WTC11 (cell line): ENCODE results near the gene THOC2. TPM values are rescaled to one million over a fixed set of nuclear protein-coding genes. Genes with fewer than 3 reads are reported as not detected.

Experiments
- ATAC-seq: fragments of 200-7000 bp; cut with Tn5 transposase; 2 replicates; pipeline ENCODE4 v1.10.0; 2021; ENCODE audit warnings: mild to moderate bottlenecking, moderate library complexity
- CTCF ChIA-PET: fragments of 300-600 bp; sonication (Branson Sonifier 250); formaldehyde crosslinking; loops from one replicate; lab custom pipeline; 2021; ENCODE audit warnings: antibody characterized with exemption; lab: Charles Lee
- POLR2A ChIA-PET: fragments of 350-600 bp; sonication (Branson Sonifier 250); formaldehyde crosslinking; loops from one replicate; lab custom pipeline; 2021; ENCODE audit warnings: antibody characterized with exemption; lab: Charles Lee
- DNase-seq: peaks from one replicate; pipeline ENCODE4 v3.0.0; 2021; ENCODE audit warnings: low spot score
- H3K27ac Mint-ChIP-seq: 2 replicates; pipeline ENCODE4 v1.8.0; 2021; ENCODE audit warnings: mixed read lengths
- H3K27me3 Mint-ChIP-seq: 2 replicates; pipeline ENCODE4 v1.8.0; 2021; ENCODE audit warnings: low read depth, mild to moderate bottlenecking, moderate library complexity, mixed read lengths
- H3K36me3 Mint-ChIP-seq: 2 replicates; pipeline ENCODE4 v1.8.0; 2021; ENCODE audit warnings: mixed read lengths
- H3K4me1 Mint-ChIP-seq: 2 replicates; pipeline ENCODE4 v1.8.0; 2022; ENCODE audit warnings: mixed read lengths
- H3K4me3 Mint-ChIP-seq: 2 replicates; pipeline ENCODE4 v1.8.0; 2021; ENCODE audit warnings: mild to moderate bottlenecking, moderate library complexity, mixed read lengths
- H3K9me3 Mint-ChIP-seq: 2 replicates; pipeline ENCODE4 v1.8.0; 2021; ENCODE audit warnings: mixed read lengths
- AFF4 ChIP-seq: sonication (generic); formaldehyde crosslinking; IDR thresholded peaks from 2 replicates; pipeline ENCODE4 v1.8.1; 2023; ENCODE audit warnings: mild to moderate bottlenecking, missing genetic modification reagents, borderline replicate concordance
- ATF1 ChIP-seq: sonication (generic); formaldehyde crosslinking; IDR thresholded peaks from 2 replicates; pipeline ENCODE4 v1.8.1; 2023; ENCODE audit warnings: mild to moderate bottlenecking, moderate library complexity, missing genetic modification reagents
- FOXP1 ChIP-seq: sonication (generic); formaldehyde crosslinking; IDR thresholded peaks from 2 replicates; pipeline ENCODE4 v1.8.0; 2022; ENCODE audit warnings: missing genetic modification reagents, mild to moderate bottlenecking, moderate library complexity, borderline replicate concordance
- GRHL2 ChIP-seq: fragments of 250-450 bp; sonication (Bioruptor Pico); IDR thresholded peaks from 2 replicates; pipeline ENCODE4 v1.8.0; 2022; ENCODE audit warnings: mild to moderate bottlenecking, moderate library complexity; ENCODE audit not compliant: insufficient replicate concordance, severe bottlenecking
- JAZF1 ChIP-seq: fragments of 250-450 bp; sonication (Bioruptor Pico); IDR thresholded peaks from 2 replicates; pipeline ENCODE4 v1.9.0; 2021; ENCODE audit warnings: moderate library complexity, mild to moderate bottlenecking, inconsistent platforms
- NR2C2 ChIP-seq: sonication (generic); formaldehyde crosslinking; IDR thresholded peaks from 2 replicates; pipeline ENCODE4 v1.8.0; 2022; ENCODE audit warnings: mild to moderate bottlenecking, missing genetic modification reagents
- OVOL2 ChIP-seq: fragments of 250-450 bp; sonication (Bioruptor Pico); IDR thresholded peaks from 2 replicates; pipeline ENCODE4 v1.9.0; 2021; ENCODE audit warnings: mild to moderate bottlenecking, borderline replicate concordance
- RELA ChIP-seq: sonication (generic); formaldehyde crosslinking; IDR thresholded peaks from 2 replicates; pipeline ENCODE4 v1.8.1; 2022; ENCODE audit warnings: missing genetic modification reagents, mild to moderate bottlenecking, borderline replicate concordance
- TEAD4 ChIP-seq: sonication (generic); formaldehyde crosslinking; IDR thresholded peaks from 2 replicates; pipeline ENCODE4 v1.8.0; 2022; ENCODE audit warnings: mild to moderate bottlenecking, missing genetic modification reagents
- TP53 ChIP-seq: sonication (generic); formaldehyde crosslinking; IDR thresholded peaks from 2 replicates; pipeline ENCODE4 v1.8.1; 2023; ENCODE audit warnings: mild to moderate bottlenecking, missing genetic modification reagents
- ZBTB43 ChIP-seq: sonication (generic); formaldehyde crosslinking; IDR thresholded peaks from 2 replicates; pipeline ENCODE4 v1.8.1; 2023; ENCODE audit warnings: mild to moderate bottlenecking, missing genetic modification reagents
- ZNF121 ChIP-seq: sonication (generic); formaldehyde crosslinking; IDR thresholded peaks from 2 replicates; pipeline ENCODE4 v1.8.0; 2023; ENCODE audit warnings: missing genetic modification reagents
- ZNF232 ChIP-seq: sonication (generic); formaldehyde crosslinking; IDR thresholded peaks from 2 replicates; pipeline ENCODE4 v1.8.0; 2022; ENCODE audit warnings: mild to moderate bottlenecking, missing genetic modification reagents
- ZNF263 ChIP-seq: sonication (generic); formaldehyde crosslinking; IDR thresholded peaks from 2 replicates; pipeline ENCODE4 v1.8.1; 2022; ENCODE audit warnings: low read depth, mild to moderate bottlenecking, moderate library complexity, missing genetic modification reagents
- ZNF281 ChIP-seq: sonication (generic); formaldehyde crosslinking; IDR thresholded peaks from 2 replicates; pipeline ENCODE4 v1.8.0; 2023; ENCODE audit warnings: mild to moderate bottlenecking, missing genetic modification reagents
- ZNF396 ChIP-seq: fragments of 250-450 bp; sonication (Bioruptor Pico); IDR thresholded peaks from 2 replicates; pipeline ENCODE4 v1.8.0; 2021; ENCODE audit warnings: mild to moderate bottlenecking, moderate library complexity, borderline replicate concordance
- total RNA-seq: library from RNA; stranded (reverse); gene quantifications from 3 replicates; pipeline ENCODE4 v1.2.3, GENCODE V29; 2021
- TF ChIP-seq, protein P1 (sequence below): sonication (generic); formaldehyde crosslinking; IDR thresholded peaks from 2 replicates; pipeline ENCODE4 v1.8.0; 2022; ENCODE audit warnings: mild to moderate bottlenecking, missing genetic modification reagents
- TF ChIP-seq, protein P2 (sequence below): fragments of 250-450 bp; sonication (Bioruptor Pico); IDR thresholded peaks from 2 replicates; pipeline ENCODE4 v1.9.0; 2021; ENCODE audit warnings: mild to moderate bottlenecking
- TF ChIP-seq, protein P3 (sequence below): sonication (generic); formaldehyde crosslinking; IDR thresholded peaks from 2 replicates; pipeline ENCODE4 v1.8.1; 2023; ENCODE audit warnings: mild to moderate bottlenecking, missing genetic modification reagents, moderate library complexity
- TF ChIP-seq, protein P4 (sequence below): sonication (generic); formaldehyde crosslinking; conservative IDR thresholded peaks from 2 replicates; pipeline ENCODE4 v1.8.1; 2023; ENCODE audit warnings: mild to moderate bottlenecking, low read depth, missing genetic modification reagents, moderate library complexity
- TF ChIP-seq, protein P5 (sequence below): sonication (generic); formaldehyde crosslinking; conservative IDR thresholded peaks from 2 replicates; pipeline ENCODE4 v1.8.1; 2022; ENCODE audit warnings: mild to moderate bottlenecking, missing genetic modification reagents

THOC2 gene
- total RNA-seq, 1 experiment from 2014 or later: 66.1 TPM

GRCh38 chrX:123704781-123705180 lies 28.1 kb downstream of the THOC2 start:
- H3K27ac Mint-ChIP-seq: no peak overlapping the region

GRCh38 chrX:123698979-123699520 lies 33.8 kb downstream of the THOC2 start:
- Mint-ChIP-seq H3K9me3 (no peaks in the 10 kb centered on the region), H3K4me1 (no peaks in the 10 kb centered on the region), H3K27me3 (no peaks in the 10 kb centered on the region), H3K4me3 (no peak overlapping the region), H3K27ac (no peak overlapping the region)
- POLR2A ChIA-PET: no interaction called here
- no peak for TF ChIP-seq JAZF1 (CRISPR knock-in tag)
- no peak for TF ChIP-seq TEAD4 (CRISPR knock-in tag)
- TF ChIP-seq, protein P1, sequence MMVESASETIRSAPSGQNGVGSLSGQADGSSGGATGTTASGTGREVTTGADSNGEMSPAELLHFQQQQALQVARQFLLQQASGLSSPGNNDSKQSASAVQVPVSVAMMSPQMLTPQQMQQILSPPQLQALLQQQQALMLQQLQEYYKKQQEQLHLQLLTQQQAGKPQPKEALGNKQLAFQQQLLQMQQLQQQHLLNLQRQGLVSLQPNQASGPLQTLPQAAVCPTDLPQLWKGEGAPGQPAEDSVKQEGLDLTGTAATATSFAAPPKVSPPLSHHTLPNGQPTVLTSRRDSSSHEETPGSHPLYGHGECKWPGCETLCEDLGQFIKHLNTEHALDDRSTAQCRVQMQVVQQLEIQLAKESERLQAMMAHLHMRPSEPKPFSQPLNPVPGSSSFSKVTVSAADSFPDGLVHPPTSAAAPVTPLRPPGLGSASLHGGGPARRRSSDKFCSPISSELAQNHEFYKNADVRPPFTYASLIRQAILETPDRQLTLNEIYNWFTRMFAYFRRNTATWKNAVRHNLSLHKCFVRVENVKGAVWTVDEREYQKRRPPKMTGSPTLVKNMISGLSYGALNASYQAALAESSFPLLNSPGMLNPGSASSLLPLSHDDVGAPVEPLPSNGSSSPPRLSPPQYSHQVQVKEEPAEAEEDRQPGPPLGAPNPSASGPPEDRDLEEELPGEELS (CRISPR knock-in tag): no peak
- TF ChIP-seq, protein P2, sequence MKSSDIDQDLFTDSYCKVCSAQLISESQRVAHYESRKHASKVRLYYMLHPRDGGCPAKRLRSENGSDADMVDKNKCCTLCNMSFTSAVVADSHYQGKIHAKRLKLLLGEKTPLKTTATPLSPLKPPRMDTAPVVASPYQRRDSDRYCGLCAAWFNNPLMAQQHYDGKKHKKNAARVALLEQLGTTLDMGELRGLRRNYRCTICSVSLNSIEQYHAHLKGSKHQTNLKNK (CRISPR knock-in tag): no peak
- no peak for TF ChIP-seq AFF4 (CRISPR knock-in tag)
- no peak for TF ChIP-seq ZNF396 (CRISPR knock-in tag)
- TF ChIP-seq, protein P3, sequence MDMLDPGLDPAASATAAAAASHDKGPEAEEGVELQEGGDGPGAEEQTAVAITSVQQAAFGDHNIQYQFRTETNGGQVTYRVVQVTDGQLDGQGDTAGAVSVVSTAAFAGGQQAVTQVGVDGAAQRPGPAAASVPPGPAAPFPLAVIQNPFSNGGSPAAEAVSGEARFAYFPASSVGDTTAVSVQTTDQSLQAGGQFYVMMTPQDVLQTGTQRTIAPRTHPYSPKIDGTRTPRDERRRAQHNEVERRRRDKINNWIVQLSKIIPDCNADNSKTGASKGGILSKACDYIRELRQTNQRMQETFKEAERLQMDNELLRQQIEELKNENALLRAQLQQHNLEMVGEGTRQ (CRISPR knock-in tag): no peak
- no peak for TF ChIP-seq NR2C2 (CRISPR knock-in tag)
- no peak for TF ChIP-seq GRHL2 (CRISPR knock-in tag)
- TF ChIP-seq OVOL2 (CRISPR knock-in tag): no peak
- TF ChIP-seq ZBTB43 (CRISPR knock-in tag): no peak
- TF ChIP-seq, protein P4, sequence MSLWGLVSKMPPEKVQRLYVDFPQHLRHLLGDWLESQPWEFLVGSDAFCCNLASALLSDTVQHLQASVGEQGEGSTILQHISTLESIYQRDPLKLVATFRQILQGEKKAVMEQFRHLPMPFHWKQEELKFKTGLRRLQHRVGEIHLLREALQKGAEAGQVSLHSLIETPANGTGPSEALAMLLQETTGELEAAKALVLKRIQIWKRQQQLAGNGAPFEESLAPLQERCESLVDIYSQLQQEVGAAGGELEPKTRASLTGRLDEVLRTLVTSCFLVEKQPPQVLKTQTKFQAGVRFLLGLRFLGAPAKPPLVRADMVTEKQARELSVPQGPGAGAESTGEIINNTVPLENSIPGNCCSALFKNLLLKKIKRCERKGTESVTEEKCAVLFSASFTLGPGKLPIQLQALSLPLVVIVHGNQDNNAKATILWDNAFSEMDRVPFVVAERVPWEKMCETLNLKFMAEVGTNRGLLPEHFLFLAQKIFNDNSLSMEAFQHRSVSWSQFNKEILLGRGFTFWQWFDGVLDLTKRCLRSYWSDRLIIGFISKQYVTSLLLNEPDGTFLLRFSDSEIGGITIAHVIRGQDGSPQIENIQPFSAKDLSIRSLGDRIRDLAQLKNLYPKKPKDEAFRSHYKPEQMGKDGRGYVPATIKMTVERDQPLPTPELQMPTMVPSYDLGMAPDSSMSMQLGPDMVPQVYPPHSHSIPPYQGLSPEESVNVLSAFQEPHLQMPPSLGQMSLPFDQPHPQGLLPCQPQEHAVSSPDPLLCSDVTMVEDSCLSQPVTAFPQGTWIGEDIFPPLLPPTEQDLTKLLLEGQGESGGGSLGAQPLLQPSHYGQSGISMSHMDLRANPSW: no peak
- TF ChIP-seq, all 79 proteins: peak for 0
- no peak for ATAC-seq
- CTCF ChIA-PET: no interaction called here
- no peak for DNase-seq
- no peaks in the 10 kb centered on the region for H3K36me3 Mint-ChIP-seq

More at GRCh38 chrX:123704781-123705180, 28.1 kb downstream of the THOC2 start:
- Mint-ChIP-seq H3K4me1 (0 out of 2 replicates have a peak, but pooled peaks cover 2% of the 10 kb centered on the region), H3K27me3 (no peaks in the 10 kb centered on the region), H3K36me3 (peaks cover under 1% of the 10 kb centered on the region; the same call in 1 of the 2 replicates), H3K4me3 (no peak overlapping the region), H3K9me3 (no peaks in the 10 kb centered on the region)
- no peak for DNase-seq
- ChIA-PET POLR2A (no interaction called here), CTCF (interaction anchor here (1.0 to 1.2 kb wide), 2 partner anchors 72 to 73 kb away, joined by 3 read pairs; no protein-coding TSS in a partner anchor)
- no peak for ATAC-seq
- TF ChIP-seq RELA: no peak
- TF ChIP-seq ATF1 (CRISPR knock-in tag): no peak
- no peak for TF ChIP-seq TP53 (CRISPR knock-in tag)
- TF ChIP-seq ZNF232 (CRISPR knock-in tag): no peak
- no peak for TF ChIP-seq ZNF263 (CRISPR knock-in tag)
- no peak for TF ChIP-seq ZNF121 (CRISPR knock-in tag)
- TF ChIP-seq ZNF281 (CRISPR knock-in tag): no peak
- TF ChIP-seq, protein P5, sequence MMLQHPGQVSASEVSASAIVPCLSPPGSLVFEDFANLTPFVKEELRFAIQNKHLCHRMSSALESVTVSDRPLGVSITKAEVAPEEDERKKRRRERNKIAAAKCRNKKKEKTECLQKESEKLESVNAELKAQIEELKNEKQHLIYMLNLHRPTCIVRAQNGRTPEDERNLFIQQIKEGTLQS (CRISPR knock-in tag): no peak
- no peak for TF ChIP-seq FOXP1
